Skeletal muscle tissue (tissue), 4 donors: ENCODE data around the gene GFRA1. TPM values are rescaled to one million over a fixed set of nuclear protein-coding genes. Genes with fewer than 3 reads are reported as not detected.
"Not testable (repeated sequence)": the region's sequence is repeated elsewhere in the genome, so short reads cannot be mapped to it uniquely, and the experiment has no call there.

Experiments used
- H3K27ac ChIP-seq: one replicate; pipeline ENCODE4 v1.7.0; 2013; ENCODE audit warnings: mild to moderate bottlenecking, low read depth, low read length, inconsistent platforms
- H3K27me3 ChIP-seq, 3 donors: one replicate each; pipeline ENCODE4 v1.7.0; 2013; ENCODE audit warnings: low read length in 3 of 3; ENCODE audit not compliant: control insufficient read depth in 3 of 3, insufficient read depth in 3 of 3
- H3K36me3 ChIP-seq, 3 donors: one replicate each; pipeline ENCODE4 v1.7.0; 2013; ENCODE audit warnings: low read length in 3 of 3; ENCODE audit not compliant: control insufficient read depth in 3 of 3, insufficient read depth in 3 of 3
- H3K4me1 ChIP-seq, 3 donors: one replicate each; pipeline ENCODE4 v1.7.0; 2013; ENCODE audit warnings: low read length in 3 of 3, mild to moderate bottlenecking in 3 of 3; ENCODE audit not compliant: control insufficient read depth in 3 of 3, insufficient read depth in 3 of 3
- H3K4me3 ChIP-seq, 3 donors: one replicate each; pipeline ENCODE4 v1.7.0; 2013; ENCODE audit warnings: low read length in 3 of 3
- H3K9ac ChIP-seq, 3 donors: one replicate each; pipeline ENCODE4 v1.7.0; 2013; ENCODE audit warnings: low read length in 3 of 3, mild to moderate bottlenecking in 3 of 3, moderate library complexity in 2 of 3, low read depth in 1 of 3
- H3K9me3 ChIP-seq, 3 donors: one replicate each; pipeline ENCODE4 v1.7.0; 2013; ENCODE audit warnings: low read length in 3 of 3; ENCODE audit not compliant: control insufficient read depth in 3 of 3
- total RNA-seq: library from RNA; depleted of rRNA; stranded (reverse); fragments of >200 nt; gene quantifications from one replicate; pipeline ENCODE4 v1.2.3, GENCODE V29; 2014
- donor health status: Osteomylitis.

Gene GFRA1
- total RNA-seq, 1 donor from 2014 or later, result 24.0 TPM

DNA sequence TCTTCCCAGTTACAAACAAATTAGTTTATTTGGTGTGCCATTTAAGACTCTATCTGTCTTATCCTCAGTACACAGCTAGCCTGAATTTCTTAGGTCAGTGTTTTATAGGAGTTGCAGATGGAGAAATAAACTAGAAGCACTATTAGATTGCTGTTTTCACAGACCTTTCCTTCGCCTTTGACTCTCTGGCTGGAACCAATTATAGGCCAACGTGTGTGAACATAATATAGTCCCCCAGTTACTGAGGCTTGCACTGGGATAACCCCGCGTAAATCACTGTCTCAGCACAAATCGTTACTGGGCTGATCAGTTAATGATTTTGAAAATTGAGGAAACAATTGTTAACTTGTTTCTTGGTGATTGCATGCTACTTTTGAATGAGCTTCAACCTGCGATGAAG, 233.4 kb downstream of the GFRA1 start:
- Histone ChIP-seq H3K36me3 (no peaks in the 10 kb centered on the region), H3K9me3 (no peaks in the 10 kb centered on the region), H3K27ac (no peak overlapping the region), H3K27me3 (no peaks in the 10 kb centered on the region), H3K4me1 (peaks cover 0 to 2% (median 0%) of the 10 kb centered on the region in 3 donors), H3K4me3 (no peak overlapping the region), H3K9ac (no peak overlapping the region)

DNA sequence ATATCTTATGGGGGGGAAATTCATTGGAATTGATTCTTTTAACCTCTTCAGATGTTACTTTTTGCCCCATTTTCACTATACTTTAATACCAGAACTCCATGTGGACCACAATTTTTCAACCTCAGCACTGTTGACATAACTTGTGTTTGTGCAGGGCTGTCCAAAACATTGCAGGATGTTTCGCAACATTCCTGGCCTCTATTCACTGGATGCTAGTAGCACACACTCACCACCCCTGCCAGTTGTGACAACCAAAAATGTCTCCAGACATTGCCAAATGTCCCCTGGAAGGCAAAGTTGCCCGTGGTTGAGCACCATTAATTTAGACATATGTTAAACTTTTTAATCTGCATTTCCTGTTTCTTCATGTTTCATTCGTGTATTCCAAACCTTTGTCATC, 234.7 kb downstream of the GFRA1 start:
- H3K27ac ChIP-seq, result no peak overlapping the region
- no peaks in the 10 kb centered on the region for H3K27me3 ChIP-seq
- H3K4me1 ChIP-seq, result no peaks in the 10 kb centered on the region
- no peaks in the 10 kb centered on the region for H3K36me3 ChIP-seq
- H3K9me3 ChIP-seq, result no peaks in the 10 kb centered on the region
- H3K9ac ChIP-seq, result no peak overlapping the region
- no peak overlapping the region for H3K4me3 ChIP-seq

DNA sequence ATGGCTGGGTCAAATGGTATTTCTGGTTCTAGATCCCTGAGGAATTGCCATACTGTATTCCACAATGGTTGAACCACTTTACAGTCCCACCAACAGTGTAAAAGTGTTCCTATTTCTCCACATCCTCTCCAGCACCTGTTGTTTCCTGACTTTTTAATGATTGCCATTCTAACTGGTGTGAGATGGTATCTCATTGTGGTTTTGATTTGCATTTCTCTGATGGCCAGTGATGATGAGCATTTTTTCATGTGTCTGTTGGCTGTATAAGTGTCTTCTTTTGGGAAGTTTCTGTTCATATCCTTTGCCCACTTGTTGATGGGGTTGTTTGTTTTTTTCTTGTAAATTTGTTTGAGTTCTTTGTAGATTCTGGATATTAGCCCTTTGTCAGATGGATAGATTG, 237.6 kb downstream of the GFRA1 start:
- H3K27me3 ChIP-seq, H3K9me3 ChIP-seq, H3K27ac ChIP-seq, H3K4me1 ChIP-seq, H3K36me3 ChIP-seq, H3K9ac ChIP-seq, H3K4me3 ChIP-seq: not testable (repeated sequence)

DNA sequence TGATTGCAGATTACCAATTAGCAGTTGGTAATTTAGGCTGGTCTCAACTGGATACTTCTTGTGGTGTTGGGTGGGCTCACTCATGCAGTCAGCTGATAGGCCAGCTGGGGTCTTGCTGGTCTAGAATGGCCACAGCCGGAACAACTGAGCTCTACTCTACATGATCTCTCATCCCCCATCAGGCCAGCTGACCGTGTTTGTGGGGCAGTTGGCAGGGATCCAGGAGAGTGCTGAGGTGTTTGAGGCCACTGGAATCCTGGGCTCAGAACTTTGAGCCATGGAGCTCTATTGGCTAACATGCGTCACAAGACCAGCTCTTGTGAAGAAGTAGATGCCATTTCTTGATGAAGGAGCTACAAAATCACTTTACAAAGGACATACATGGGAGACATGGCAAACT, 242.4 kb downstream of the GFRA1 start:
- Histone ChIP-seq H3K27ac (no peak overlapping the region), H3K9ac (no peak overlapping the region), H3K9me3 (peaks cover 0 to 3% (median 0%) of the 10 kb centered on the region in 3 donors), H3K27me3 (no peaks in the 10 kb centered on the region), H3K4me1 (no peaks in the 10 kb centered on the region), H3K36me3 (no peaks in the 10 kb centered on the region), H3K4me3 (no peak overlapping the region)

DNA sequence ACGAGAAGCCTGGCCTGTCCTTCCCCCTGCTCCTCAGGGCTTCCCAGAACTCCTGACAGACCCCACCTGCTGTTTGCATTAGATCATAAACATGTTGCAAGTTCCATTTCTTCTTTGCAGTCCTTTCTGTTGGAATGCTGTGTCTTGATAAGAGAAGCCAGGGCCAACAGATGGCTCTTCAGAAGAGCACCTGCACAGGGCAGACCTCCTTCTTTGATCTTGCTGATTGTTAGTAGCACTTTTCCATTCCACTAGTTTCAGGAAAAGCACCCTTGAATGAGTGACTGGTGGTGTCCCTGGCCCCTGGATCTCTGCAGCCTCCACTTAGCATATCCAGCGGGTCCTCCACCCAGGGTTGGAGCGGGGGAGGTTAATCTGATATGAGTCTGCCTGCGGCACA, 243.2 kb downstream of the GFRA1 start:
- Histone ChIP-seq H3K9ac (no peak overlapping the region), H3K36me3 (no peaks in the 10 kb centered on the region), H3K4me3 (no peak overlapping the region)

DNA sequence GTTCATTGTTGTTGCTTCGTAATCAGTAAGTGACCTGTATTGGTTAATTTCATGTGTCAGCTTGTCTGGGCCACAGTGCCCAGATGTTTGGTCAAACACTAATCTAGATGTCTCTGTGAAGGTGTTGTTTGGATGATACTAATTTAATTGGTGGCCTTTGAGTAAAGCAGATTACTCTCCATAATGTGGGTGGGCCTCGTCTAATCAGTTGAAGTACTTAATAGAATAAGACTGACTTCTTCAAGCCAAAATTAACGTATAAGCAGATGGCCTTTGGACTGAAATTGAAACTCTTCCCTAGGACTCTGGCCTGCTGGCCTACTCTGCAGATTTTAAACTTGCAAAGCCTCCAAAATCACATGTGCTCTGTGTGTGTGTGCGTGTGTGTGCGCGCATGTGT, 245.7 kb downstream of the GFRA1 start:
- H3K9me3 ChIP-seq, result peaks cover 0 to 3% (median 0%) of the 10 kb centered on the region in 3 donors
- H3K9ac ChIP-seq, result no peak overlapping the region
- H3K4me1 ChIP-seq, result no peaks in the 10 kb centered on the region
- H3K4me3 ChIP-seq, result no peak overlapping the region
- H3K27ac ChIP-seq, result no peak overlapping the region
- H3K36me3 ChIP-seq, result no peaks in the 10 kb centered on the region
- H3K27me3 ChIP-seq, result no peaks in the 10 kb centered on the region

More for the DNA sequence above, 243.2 kb downstream of the GFRA1 start:
- H3K27ac ChIP-seq, result no peak overlapping the region
- no peaks in the 10 kb centered on the region for H3K4me1 ChIP-seq
- H3K9me3 ChIP-seq, result peaks cover 0 to 3% (median 0%) of the 10 kb centered on the region in 3 donors
- no peaks in the 10 kb centered on the region for H3K27me3 ChIP-seq

DNA sequence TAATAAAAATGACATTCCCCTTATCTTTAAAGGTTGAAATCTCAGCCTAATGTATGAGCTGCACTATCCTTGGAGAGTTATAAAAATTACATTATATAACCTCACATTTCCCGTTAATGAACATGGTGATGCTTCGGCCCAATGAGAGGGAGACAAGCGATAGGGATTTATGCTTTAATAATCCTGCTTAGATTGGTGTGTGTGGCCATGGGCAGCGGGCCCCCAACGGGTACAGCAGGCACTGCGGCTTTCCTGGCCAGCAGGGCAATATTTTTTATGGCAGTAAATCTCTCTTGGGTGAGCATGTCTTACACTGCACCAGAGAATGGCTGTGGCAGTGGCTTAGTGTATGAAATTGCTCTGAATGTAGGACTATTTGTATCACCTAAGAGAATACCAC, 246.3 kb downstream of the GFRA1 start:
- Histone ChIP-seq H3K9me3 (no peaks in the 10 kb centered on the region), H3K4me1 (no peaks in the 10 kb centered on the region), H3K36me3 (no peaks in the 10 kb centered on the region), H3K4me3 (no peak overlapping the region), H3K27me3 (no peaks in the 10 kb centered on the region), H3K9ac (no peak overlapping the region), H3K27ac (no peak overlapping the region)

DNA sequence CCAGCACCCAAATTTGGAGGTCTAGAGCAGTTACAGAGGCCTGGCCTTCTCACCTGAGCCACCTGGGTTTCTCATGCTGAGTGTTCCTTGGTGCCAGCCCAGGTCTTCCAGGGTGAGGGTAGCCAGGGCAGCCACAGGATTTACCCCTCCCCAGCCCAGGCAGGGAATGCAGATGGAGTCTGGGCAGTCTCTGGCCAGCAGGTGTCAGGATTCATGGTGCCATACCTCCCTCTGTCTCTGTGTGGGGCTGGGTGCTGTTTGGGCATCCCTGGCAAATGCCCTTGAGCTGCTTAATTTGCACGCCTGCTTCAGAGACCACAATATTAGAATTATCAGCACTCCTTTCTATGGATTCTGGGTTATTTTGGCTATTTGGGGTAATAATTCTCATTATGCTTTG, 246.7 kb downstream of the GFRA1 start:
- H3K4me1 ChIP-seq, result no peaks in the 10 kb centered on the region
- H3K27me3 ChIP-seq, result no peaks in the 10 kb centered on the region
- H3K27ac ChIP-seq, result no peak overlapping the region
- H3K9ac ChIP-seq, result no peak overlapping the region
- H3K9me3 ChIP-seq, result no peaks in the 10 kb centered on the region
- no peak overlapping the region for H3K4me3 ChIP-seq
- no peaks in the 10 kb centered on the region for H3K36me3 ChIP-seq

DNA sequence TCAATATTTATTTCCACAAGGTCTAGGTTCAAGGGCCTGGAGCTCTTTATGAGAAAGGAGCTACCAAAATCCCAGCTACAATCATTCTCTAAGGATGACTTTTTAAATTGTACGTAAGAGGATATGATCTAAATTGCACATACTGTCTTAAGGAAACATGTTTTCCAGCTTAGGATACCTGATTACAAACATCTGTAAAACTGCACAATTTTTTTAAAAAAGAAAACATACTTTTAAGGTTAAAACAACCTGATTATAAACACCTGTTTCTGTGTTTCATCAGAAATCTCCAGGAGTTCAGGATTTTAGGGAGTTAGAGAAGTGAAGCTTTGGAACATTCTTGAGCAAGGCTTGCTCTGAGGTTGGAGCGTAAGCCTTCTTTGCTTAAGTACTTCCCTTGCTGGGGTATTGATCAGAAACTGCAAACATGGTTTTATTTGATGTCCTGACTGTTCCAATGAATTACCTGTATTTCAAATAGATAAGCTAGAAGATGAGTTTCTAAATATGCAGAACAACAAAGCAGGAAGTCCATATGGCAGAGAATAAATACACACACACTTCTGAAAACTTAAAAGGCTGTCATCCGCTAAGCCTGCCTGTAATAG, 248.6 kb downstream of the GFRA1 start:
- Histone ChIP-seq H3K27me3 (no peaks in the 10 kb centered on the region), H3K4me1 (no peaks in the 10 kb centered on the region), H3K9me3 (no peaks in the 10 kb centered on the region), H3K36me3 (no peaks in the 10 kb centered on the region), H3K9ac (no peak overlapping the region), H3K27ac (no peak overlapping the region), H3K4me3 (no peak overlapping the region)

DNA sequence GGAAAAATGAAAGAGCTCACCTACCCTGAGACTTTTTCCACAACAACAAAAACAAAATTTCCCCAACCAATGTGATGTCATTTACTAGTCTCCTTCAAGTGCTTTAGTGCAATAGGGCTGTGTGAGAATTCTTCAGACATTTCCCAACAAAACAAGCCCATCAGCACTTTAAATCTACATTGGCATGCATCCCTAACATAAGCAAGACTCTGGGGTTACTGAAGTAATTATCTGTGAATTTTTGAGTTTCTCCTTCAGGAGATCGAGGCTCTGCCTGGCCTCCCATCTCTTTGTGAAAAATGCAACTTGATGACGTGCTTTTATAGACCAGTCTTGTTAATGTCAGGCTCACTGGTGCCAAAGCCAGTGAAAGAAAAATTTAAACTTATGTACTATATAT, 255.6 kb downstream of the GFRA1 start:
- Histone ChIP-seq H3K27me3 (no peaks in the 10 kb centered on the region), H3K4me3 (no peak overlapping the region)

More for the DNA sequence above, 255.6 kb downstream of the GFRA1 start:
- Histone ChIP-seq H3K9ac (no peak overlapping the region), H3K4me1 (no peaks in the 10 kb centered on the region), H3K36me3 (no peaks in the 10 kb centered on the region), H3K9me3 (no peaks in the 10 kb centered on the region), H3K27ac (no peak overlapping the region)
